ENCODE measurements around the gene TREML4. TPM values are rescaled to one million over a fixed set of nuclear protein-coding genes. Genes with fewer than 3 reads are reported as not detected.

The TREML4 gene
- polyA plus RNA-seq, 1 donor (not counting 4 experiments of a cell fraction or from before 2014, with no cell fraction given), result not detected

DNA sequence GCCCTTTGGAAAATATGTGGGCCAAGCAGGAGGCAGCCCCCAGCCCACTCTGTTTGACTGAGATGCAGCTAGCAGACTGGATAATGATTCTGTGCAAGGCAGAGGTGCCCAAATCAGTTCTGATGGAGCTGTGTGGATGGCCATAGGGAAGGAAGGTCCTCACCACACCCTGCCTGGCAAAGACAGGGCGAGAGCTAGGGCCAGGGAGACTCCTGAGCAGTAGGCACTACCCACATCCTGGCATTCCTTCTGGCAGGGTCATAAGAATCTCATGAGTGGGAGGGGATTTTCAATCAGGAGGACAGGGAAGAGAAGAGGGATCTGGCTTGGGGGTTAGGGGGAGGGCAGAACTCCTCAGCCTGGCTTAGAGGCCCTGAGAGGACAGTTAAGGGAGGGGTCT is 46.6 kb upstream of the TREML4 start:
- DNase-seq (ENCODE audit: low read depth, low spot score) (no peak), FAIRE-seq (no peak)
- Histone ChIP-seq H3K79me2 (ENCODE audit: control insufficient read depth, insufficient read depth, low read length) (no peaks in the 10 kb centered on the region), H3K9me1 (ENCODE audit: control insufficient read depth, extremely low read depth, insufficient read depth, low read length) (no peaks in the 10 kb centered on the region), H3K4me3 (ENCODE audit: control insufficient read depth in 2 of 3, extremely low read depth in 1 of 3, insufficient read depth in 2 of 3, low read depth in 1 of 3, low read length in 3 of 3) (no peak overlapping the region), H3K4me1 (ENCODE audit: control insufficient read depth, extremely low read depth, insufficient read depth, low read length) (peaks cover 4% of the 10 kb centered on the region), H3K9me3 (ENCODE audit: control insufficient read depth, low read depth, low read length) (no peaks in the 10 kb centered on the region), H3K9ac (ENCODE audit: control insufficient read depth, extremely low read depth, insufficient read depth, low read length) (no peak overlapping the region), H3K36me3 (ENCODE audit: control insufficient read depth in 2 of 2, extremely low read depth in 1 of 2, insufficient read depth in 2 of 2, low read length in 2 of 2) (no peaks in the 10 kb centered on the region), H4K20me1 (ENCODE audit: control insufficient read depth, extremely low read depth, insufficient read depth, low read length) (no peaks in the 10 kb centered on the region), H3K27me3 (ENCODE audit: control insufficient read depth, extremely low read depth, insufficient read depth, low read length) (peaks cover 2% of the 10 kb centered on the region), H3K27ac (ENCODE audit: control insufficient read depth, insufficient read depth, low read length) (no peak overlapping the region), H3K4me2 (ENCODE audit: control insufficient read depth, extremely low read depth, insufficient read depth, low read depth, low read length) (no peak overlapping the region), H2AFZ (ENCODE audit: control insufficient read depth, low read length) (peak overlapping the region; percentile 7)
- TF ChIP-seq, protein P1, sequence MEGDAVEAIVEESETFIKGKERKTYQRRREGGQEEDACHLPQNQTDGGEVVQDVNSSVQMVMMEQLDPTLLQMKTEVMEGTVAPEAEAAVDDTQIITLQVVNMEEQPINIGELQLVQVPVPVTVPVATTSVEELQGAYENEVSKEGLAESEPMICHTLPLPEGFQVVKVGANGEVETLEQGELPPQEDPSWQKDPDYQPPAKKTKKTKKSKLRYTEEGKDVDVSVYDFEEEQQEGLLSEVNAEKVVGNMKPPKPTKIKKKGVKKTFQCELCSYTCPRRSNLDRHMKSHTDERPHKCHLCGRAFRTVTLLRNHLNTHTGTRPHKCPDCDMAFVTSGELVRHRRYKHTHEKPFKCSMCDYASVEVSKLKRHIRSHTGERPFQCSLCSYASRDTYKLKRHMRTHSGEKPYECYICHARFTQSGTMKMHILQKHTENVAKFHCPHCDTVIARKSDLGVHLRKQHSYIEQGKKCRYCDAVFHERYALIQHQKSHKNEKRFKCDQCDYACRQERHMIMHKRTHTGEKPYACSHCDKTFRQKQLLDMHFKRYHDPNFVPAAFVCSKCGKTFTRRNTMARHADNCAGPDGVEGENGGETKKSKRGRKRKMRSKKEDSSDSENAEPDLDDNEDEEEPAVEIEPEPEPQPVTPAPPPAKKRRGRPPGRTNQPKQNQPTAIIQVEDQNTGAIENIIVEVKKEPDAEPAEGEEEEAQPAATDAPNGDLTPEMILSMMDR (optimal IDR thresholded peaks at IDR 0.05 in 1 of 3, IDR thresholded peaks at IDR 0.05 in 1 of 3, conservative IDR thresholded peaks at IDR 0.05 in 1 of 3; ENCODE audit: extremely low read depth in 1 of 3, insufficient read depth in 2 of 3, low read length in 3 of 3), result no peak
- dilution Hi-C loops (cut with MboI; ENCODE audit: extremely low pct_ligation_motif_present, low sequenced_read_pairs), result loop anchor here (25.0 kb wide), 1 partner anchor 94 kb away; no protein-coding TSS in a partner anchor

DNA sequence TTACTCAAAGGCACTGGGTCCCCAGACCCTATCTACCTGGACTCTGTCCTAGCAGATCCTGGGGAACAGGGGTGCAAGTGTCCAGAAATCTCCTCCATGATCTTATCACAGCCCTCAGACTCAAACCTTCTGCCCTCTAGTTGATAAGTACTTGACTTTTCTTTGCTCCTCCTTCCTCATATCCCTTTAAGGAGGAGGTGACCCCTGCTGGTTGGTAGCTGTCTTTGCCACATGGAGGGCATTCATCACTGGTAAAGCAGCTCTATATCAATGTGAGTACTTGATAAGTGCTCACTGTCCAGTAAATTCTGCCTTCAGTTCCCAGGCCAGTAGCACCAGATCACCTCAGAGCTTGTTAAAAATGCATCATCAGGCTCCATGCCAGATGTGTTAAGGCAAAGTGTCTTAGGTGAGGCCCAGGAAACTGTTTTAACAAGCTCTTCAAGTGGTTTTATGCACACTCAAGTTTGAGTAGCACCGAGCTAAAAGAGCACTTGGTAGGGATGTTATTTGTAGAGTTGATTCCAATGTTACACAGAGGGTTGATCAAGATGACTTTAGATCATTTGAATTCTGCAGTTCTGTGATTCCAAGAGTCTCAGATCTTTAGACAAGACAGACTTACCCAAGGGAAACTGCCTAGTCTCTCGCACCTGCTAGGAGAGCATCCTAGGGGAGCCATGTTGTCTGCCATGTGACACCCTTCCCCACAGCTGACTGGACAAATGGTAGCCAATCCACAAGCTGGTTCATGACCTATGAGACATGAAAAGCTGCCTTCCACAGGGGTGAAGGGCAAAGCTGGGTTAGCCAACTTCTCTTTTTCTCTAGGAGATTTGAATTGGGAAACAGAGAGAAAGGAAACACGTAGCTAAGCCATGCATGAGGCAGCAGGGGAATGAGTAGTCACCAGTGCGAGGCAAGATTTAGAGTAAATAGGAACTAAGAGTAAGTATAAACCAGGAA is 45.8 kb upstream of the TREML4 start:
- H3K36me3 ChIP-seq (ENCODE audit: control insufficient read depth in 2 of 2, extremely low read depth in 1 of 2, insufficient read depth in 2 of 2, low read length in 2 of 2), result no peaks in the 10 kb centered on the region
- dilution Hi-C loops (cut with MboI; ENCODE audit: extremely low pct_ligation_motif_present, low sequenced_read_pairs), result loop anchor here (25.0 kb wide), 1 partner anchor 95 kb away; no protein-coding TSS in a partner anchor
- H3K9me3 ChIP-seq (ENCODE audit: control insufficient read depth, low read depth, low read length), result no peaks in the 10 kb centered on the region
- H2AFZ ChIP-seq (ENCODE audit: control insufficient read depth, low read length), result no peak overlapping the region
- H3K79me2 ChIP-seq (ENCODE audit: control insufficient read depth, insufficient read depth, low read length), result no peaks in the 10 kb centered on the region
- H3K27me3 ChIP-seq (ENCODE audit: control insufficient read depth, extremely low read depth, insufficient read depth, low read length), result no peaks in the 10 kb centered on the region
- DNase-seq (ENCODE audit: low read depth, low spot score) (no peak), FAIRE-seq (peak; percentile 95)
- H3K9ac ChIP-seq (ENCODE audit: control insufficient read depth, extremely low read depth, insufficient read depth, low read length), result no peak overlapping the region
- H3K4me1 ChIP-seq (ENCODE audit: control insufficient read depth, extremely low read depth, insufficient read depth, low read length), result peaks cover 4% of the 10 kb centered on the region
- no peak overlapping the region for H3K4me3 ChIP-seq (ENCODE audit: control insufficient read depth in 2 of 3, extremely low read depth in 1 of 3, insufficient read depth in 2 of 3, low read depth in 1 of 3, low read length in 3 of 3)
- H3K27ac ChIP-seq (ENCODE audit: control insufficient read depth, insufficient read depth, low read length), result no peak overlapping the region
- no peaks in the 10 kb centered on the region for H4K20me1 ChIP-seq (ENCODE audit: control insufficient read depth, extremely low read depth, insufficient read depth, low read length)
- no peaks in the 10 kb centered on the region for H3K9me1 ChIP-seq (ENCODE audit: control insufficient read depth, extremely low read depth, insufficient read depth, low read length)
- TF ChIP-seq, protein P1 (optimal IDR thresholded peaks at IDR 0.05 in 1 of 3, IDR thresholded peaks at IDR 0.05 in 1 of 3, conservative IDR thresholded peaks at IDR 0.05 in 1 of 3; ENCODE audit: extremely low read depth in 1 of 3, insufficient read depth in 2 of 3, low read length in 3 of 3), result peak; percentile 85 to 92 (median 88)
- TF ChIP-seq EZH2 (IDR thresholded peaks at IDR 0.05; ENCODE audit: low read length), result no peak
- H3K4me2 ChIP-seq (ENCODE audit: control insufficient read depth, extremely low read depth, insufficient read depth, low read depth, low read length), result no peak overlapping the region

Data from keratinocyte (primary cell).